ACC112 (cell line): ENCODE results near the gene WDR59.
A peak's percentile ranks its signal among the peaks of the same experiment; 100 is the strongest.
"Not testable (repeated sequence)": the region's sequence is repeated elsewhere in the genome, so short reads cannot be mapped to it uniquely, and the experiment has no call there.

Source experiments
- H2AFZ ChIP-seq: fragments of 200-600 bp; sonication (generic); one replicate; pipeline ENCODE4 v1.6.0; 2017; ENCODE audit warnings: antibody characterized with exemption, low read length; ENCODE audit not compliant: unreplicated experiment
- H3K27ac ChIP-seq: fragments of 200-600 bp; sonication (generic); 2 replicates; pipeline ENCODE4 v1.5.1; 2014; ENCODE audit warnings: low read depth, mild to moderate bottlenecking, antibody characterized with exemption, low read length, moderate library complexity
- H3K27me3 ChIP-seq: fragments of 200-600 bp; sonication (generic); 2 replicates; pipeline ENCODE4 v1.6.1; 2014; ENCODE audit warnings: mild to moderate bottlenecking, antibody characterized with exemption, low read length, moderate library complexity, mixed read lengths; ENCODE audit not compliant: insufficient read depth
- H3K36me3 ChIP-seq: fragments of 200-600 bp; sonication (generic); 2 replicates; pipeline ENCODE4 v1.6.1; 2016; ENCODE audit warnings: mild to moderate bottlenecking, antibody characterized with exemption, low read length, moderate library complexity, mixed read lengths; ENCODE audit not compliant: insufficient read depth
- H3K4me1 ChIP-seq: fragments of 200-600 bp; sonication (generic); one replicate; pipeline ENCODE4 v1.6.1; 2016; ENCODE audit warnings: low read length, mixed read lengths; ENCODE audit not compliant: insufficient read depth, unreplicated experiment, control insufficient read depth
- H3K4me3 ChIP-seq: fragments of 200-600 bp; sonication (generic); 2 replicates; pipeline ENCODE4 v1.5.1; 2014; ENCODE audit warnings: mild to moderate bottlenecking, low read depth, low read length
- H3K79me2 ChIP-seq: fragments of 200-600 bp; sonication (generic); one replicate; pipeline ENCODE4 v1.6.0; 2016; ENCODE audit warnings: low read length; ENCODE audit not compliant: control insufficient read depth, unreplicated experiment, insufficient read depth

Gene WDR59

DNA sequence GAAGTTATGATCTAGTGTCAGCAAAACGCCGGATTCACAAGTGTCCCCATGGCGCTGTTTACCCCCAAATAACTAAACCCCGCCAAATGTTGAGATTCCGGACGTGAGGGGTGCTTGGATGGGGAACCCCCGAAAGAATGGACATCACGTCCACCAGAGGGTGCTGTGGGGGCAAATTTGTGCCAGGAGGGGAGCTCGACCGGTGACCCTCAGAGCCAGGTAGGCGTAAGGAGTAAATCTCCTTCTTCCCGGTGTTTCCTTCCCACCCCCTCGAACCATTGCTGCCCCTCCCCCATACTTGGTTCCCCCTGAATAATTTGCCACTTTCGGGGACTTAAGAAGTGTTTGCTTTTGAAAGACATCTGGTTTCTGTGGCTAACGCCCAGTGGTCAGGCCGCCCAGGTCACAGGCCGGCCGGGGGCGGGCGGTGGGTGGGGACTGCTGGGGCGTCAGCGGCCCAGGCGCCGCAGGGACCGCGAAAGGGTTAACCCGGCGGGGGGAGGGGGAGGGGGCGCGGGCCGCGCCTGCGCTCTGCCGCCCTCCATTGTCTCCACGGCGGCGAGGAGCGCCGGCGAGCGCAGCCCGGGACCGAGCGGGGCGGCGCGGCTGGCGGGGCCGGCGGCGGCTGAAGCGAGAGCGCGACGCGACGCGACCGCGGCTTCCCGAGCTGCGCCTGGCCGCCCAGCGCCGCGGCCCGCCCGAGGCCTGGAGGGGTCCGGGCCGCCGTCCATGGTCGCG lies 13.7 kb upstream of the WDR59 start, which contains the start of gene ZNRF1:
TSS of gene ZNRF1 (plus strand) at position 544 of the 738 bp plus-strand sequence. CDS start 648 bp downstream, outside the sequence.
- Histone ChIP-seq H3K4me3 (peak within 1 kb of the TSS; percentile 80), H3K36me3 (no peaks in the 10 kb centered on the region), H3K27me3 (no peaks in the 10 kb centered on the region), H3K79me2 (peaks cover 40% of the 10 kb centered on the region), H3K4me1 (peaks cover 18% of the 10 kb centered on the region), H2AFZ (peak within 1 kb of the TSS; percentile 98), H3K27ac (no peak within 1 kb of the TSS)

DNA sequence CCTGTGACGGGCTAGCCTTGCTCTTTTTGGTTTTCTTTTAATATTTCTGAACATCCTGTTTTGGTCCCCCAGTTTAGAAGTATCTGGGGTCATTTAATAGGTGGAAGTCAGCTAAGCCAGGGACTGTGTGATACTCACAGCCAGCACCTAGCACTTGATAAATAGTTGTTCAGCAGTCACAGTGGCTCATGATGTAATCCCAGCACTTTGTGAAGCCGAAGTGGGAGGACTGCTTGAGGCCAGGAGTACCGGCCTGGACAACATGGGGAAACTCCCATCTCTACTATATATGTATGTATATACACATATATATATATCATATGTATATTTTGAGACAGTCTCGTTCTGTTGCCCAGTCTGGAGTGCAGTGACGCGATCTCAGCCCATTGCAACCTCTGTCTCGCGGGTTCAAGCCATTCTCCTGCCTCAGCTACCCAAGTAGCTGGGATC lies 12.1 kb upstream of the WDR59 start:
- Histone ChIP-seq H3K4me3 (no peak overlapping the region), H2AFZ (no peak overlapping the region), H3K36me3 (no peaks in the 10 kb centered on the region), H3K27ac (no peak overlapping the region), H3K27me3 (no peaks in the 10 kb centered on the region), H3K79me2 (peaks cover 27% of the 10 kb centered on the region), H3K4me1 (peaks cover 12% of the 10 kb centered on the region)

DNA sequence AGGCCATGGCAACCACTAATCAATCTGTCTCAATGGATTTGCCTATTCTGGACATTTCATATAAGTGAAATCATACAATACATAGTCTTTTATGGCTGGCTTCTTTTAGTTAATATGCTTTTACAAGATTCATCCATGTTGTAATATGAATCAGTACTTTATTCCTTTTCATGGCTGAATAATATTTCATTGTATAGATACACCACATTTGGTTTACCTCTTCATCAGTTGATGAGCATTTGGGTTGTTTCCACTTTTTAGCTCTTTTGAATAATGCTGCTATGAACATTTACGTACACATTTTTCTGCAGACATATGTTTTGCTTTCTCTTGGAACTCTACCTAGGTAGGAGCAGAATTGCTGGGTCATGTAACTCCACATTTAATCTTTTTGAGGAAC lies 11.1 kb upstream of the WDR59 start:
- no peaks in the 10 kb centered on the region for H3K27me3 ChIP-seq
- H3K79me2 ChIP-seq, result peaks cover 17% of the 10 kb centered on the region
- peaks cover 2% of the 10 kb centered on the region for H3K4me1 ChIP-seq
- H3K4me3 ChIP-seq, result no peak overlapping the region
- no peaks in the 10 kb centered on the region for H3K36me3 ChIP-seq
- no peak overlapping the region for H2AFZ ChIP-seq
- H3K27ac ChIP-seq, result no peak overlapping the region

DNA sequence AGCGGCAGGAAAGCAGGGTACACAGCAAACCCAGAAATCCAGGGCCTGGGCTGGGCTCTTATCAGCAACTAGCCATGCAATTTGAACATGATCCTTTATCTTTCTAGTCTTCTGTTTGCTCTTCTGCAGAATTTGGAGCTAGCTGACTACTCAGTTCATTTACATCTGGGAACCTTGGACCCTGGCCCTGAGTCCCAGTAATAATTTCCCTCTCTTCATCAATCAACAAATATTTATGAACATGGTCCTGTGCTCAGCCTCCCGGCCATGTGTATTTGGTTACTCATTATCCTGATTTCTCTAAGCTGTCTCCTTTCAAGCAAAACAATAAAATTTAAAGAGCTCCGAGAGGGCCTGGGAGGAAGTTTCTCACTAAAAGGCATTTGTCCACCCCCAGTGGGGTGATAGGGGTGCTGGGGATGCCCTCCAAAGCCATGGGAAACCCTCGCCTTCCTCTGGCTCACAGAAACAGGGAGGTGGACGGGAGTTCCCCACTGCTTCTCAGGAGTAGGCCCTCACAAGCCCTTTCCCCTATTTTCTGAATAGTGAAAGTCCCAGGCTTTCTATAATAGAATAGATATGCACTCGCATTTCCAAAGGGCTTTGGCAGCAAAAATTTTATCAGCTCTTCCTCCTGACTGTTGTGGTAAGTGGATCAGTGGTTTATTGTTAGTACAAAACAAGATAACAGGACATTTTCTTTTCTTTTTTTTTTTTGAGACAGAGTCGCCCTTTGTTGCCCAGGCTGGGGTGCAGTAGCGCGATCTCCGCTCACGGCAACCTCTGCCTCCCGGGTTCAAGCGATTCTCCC lies 6.9 kb upstream of the WDR59 start:
- Histone ChIP-seq H2AFZ (no peak overlapping the region), H3K4me1 (no peaks in the 10 kb centered on the region), H3K4me3 (no peak overlapping the region), H3K79me2 (no peaks in the 10 kb centered on the region), H3K27ac (no peak overlapping the region), H3K36me3 (no peaks in the 10 kb centered on the region), H3K27me3 (no peaks in the 10 kb centered on the region)

DNA sequence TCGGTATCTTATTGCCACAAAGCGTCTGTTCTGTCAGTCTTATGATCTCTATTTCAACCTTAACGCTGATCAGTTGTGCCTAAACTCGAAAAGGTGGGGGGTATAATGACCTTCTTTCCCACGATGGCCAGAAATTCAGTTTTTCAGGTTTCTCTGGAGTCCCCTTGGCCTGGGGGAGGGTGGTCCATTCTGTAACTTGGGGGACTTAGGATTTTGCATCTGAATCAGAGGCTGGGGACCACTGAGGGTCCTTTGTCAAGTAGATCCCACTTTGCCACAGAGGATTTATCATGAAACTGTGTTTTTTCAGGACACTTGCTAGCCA lies 6.3 kb upstream of the WDR59 start:
- H2AFZ ChIP-seq, result no peak overlapping the region
- H3K27ac ChIP-seq, result no peak overlapping the region
- no peaks in the 10 kb centered on the region for H3K36me3 ChIP-seq

DNA sequence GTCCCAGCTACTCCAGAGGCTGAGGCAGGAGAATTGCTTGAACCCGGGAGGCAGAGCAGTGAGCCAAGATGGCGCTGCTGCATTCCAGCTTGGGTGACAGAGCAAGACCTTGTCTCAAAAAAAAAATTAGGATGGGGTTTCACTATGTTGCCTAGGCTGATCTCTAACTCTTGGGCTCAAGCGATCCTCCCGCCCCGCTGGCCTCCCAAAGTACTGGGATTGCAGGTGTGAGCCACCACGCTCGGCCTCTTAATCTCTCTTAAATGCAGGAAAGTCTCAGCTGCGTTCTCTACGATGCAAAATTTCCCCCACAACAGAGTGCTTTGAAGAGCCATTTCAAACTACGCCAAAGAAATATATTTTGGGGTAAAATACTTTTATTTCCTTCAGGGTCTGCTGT lies 5.9 kb upstream of the WDR59 start:
- H3K4me3 ChIP-seq, result no peak overlapping the region
- H2AFZ ChIP-seq, result no peak overlapping the region
- no peaks in the 10 kb centered on the region for H3K4me1 ChIP-seq
- no peaks in the 10 kb centered on the region for H3K36me3 ChIP-seq
- H3K79me2 ChIP-seq, result no peaks in the 10 kb centered on the region
- H3K27ac ChIP-seq, result no peak overlapping the region
- H3K27me3 ChIP-seq, result no peaks in the 10 kb centered on the region

More for the DNA sequence above, 6.3 kb upstream of the WDR59 start:
- Histone ChIP-seq H3K27me3 (no peaks in the 10 kb centered on the region), H3K4me1 (no peaks in the 10 kb centered on the region), H3K79me2 (no peaks in the 10 kb centered on the region), H3K4me3 (no peak overlapping the region)

DNA sequence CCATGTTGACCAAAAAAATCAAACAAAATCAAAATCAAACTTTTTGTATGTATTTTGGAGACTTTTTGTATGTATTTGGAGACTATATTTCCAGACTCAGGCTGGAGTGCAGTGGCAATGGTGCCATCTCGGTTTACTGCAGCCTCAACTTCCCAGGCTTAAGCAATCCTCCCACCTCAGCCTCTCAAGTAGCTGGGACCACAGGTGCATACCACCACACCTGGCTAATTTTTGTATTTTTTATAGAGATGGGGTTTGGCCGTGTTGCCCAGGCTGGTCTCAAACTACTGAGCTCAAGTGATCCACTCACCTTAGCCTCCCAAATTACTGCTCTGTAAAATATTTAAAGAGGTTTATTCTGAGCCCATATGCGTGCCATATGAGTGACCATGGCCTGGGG lies 4.9 kb upstream of the WDR59 start:
- H2AFZ ChIP-seq, H3K27me3 ChIP-seq, H3K4me1 ChIP-seq, H3K79me2 ChIP-seq, H3K4me3 ChIP-seq, H3K36me3 ChIP-seq, H3K27ac ChIP-seq: not testable (repeated sequence)

DNA sequence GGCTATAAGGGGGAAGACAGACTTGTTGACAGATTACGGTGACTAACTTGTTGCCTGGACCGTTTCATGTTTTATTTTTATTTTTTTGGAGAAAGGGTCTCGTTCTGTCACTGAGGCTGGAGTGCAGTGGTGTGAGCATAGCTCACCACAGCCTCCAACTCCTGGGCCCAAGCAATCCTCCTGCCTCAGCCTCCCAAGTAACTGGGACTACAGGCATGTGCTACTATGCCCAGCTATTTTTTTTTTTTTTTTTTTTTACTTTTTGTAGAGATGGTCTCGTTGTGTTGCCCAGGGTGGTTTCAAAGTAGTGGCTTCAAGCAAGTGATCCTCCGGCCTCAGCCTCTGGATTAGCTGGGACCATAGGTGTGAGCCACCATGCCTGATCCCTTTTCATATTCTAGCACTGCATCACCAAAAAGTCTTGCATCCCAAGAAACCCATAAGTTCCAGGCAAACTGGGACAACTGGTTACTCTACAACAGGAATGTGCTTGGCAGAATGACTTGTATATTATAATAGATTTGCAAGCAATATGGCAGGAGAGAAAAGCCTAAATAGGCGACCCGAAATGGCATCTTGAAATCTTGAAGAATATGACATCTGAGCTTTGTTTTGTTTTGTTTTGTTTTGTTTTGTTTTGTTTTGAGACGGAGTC lies 2.2 kb upstream of the WDR59 start:
- Histone ChIP-seq H3K27me3 (no peaks in the 10 kb centered on the region), H3K4me3 (no peak overlapping the region), H3K27ac (no peak overlapping the region), H3K4me1 (no peaks in the 10 kb centered on the region), H3K79me2 (peaks cover 16% of the 10 kb centered on the region), H2AFZ (no peak overlapping the region), H3K36me3 (no peaks in the 10 kb centered on the region)

DNA sequence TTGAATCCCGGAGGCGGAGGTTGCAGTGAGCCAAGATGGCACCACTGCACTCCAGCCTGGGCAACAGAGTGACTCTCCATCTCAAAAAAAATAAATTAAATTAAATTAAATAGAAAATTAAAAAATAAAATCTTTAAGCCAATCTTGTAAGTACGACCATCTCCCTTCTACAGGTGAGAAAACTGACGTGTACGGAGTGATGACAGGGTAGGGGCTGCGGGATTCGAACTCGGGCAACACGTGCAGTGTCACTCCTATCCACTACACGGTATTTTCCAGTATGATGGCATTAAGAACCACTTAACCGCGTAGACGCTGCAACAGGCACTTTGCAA lies 762 bp downstream of the WDR59 start:
- Histone ChIP-seq H3K4me3 (peak overlapping the region; percentile 93), H3K27me3 (no peaks in the 10 kb centered on the region), H3K4me1 (no peaks in the 10 kb centered on the region), H2AFZ (peak overlapping the region; percentile 85), H3K79me2 (peaks cover 16% of the 10 kb centered on the region), H3K36me3 (no peaks in the 10 kb centered on the region), H3K27ac (no peak overlapping the region)

DNA sequence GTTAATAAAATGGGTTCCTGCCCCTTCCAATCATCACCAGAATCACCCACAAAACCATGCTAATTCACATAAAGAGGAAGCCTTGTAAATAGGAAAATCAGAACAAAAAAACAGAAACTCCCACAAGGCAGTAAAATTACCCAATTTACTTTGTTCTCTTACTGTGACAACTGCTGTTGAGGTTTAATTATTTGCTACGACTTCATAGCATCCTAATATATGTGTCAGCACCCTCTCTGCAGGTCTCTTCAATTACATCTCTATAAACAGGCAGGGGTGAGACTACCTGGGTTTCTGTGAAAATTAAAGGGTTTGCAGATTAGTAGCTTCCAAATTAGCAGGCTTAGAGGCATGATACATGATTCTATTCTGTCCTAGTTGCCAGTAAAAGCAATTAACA lies 2.7 kb downstream of the WDR59 start:
- peaks cover 16% of the 10 kb centered on the region for H3K79me2 ChIP-seq
- H3K36me3 ChIP-seq, result no peaks in the 10 kb centered on the region
- H3K27ac ChIP-seq, result no peak overlapping the region
- no peak overlapping the region for H3K4me3 ChIP-seq
- no peak overlapping the region for H2AFZ ChIP-seq
- H3K4me1 ChIP-seq, result no peaks in the 10 kb centered on the region
- no peaks in the 10 kb centered on the region for H3K27me3 ChIP-seq
